ENCODE data around the gene STAT5A. TPM values are rescaled to one million over a fixed set of nuclear protein-coding genes. Genes with fewer than 3 reads are reported as not detected.

The STAT5A gene
- total RNA-seq, 1 experiment from 2014 or later, result 3.1 TPM

DNA sequence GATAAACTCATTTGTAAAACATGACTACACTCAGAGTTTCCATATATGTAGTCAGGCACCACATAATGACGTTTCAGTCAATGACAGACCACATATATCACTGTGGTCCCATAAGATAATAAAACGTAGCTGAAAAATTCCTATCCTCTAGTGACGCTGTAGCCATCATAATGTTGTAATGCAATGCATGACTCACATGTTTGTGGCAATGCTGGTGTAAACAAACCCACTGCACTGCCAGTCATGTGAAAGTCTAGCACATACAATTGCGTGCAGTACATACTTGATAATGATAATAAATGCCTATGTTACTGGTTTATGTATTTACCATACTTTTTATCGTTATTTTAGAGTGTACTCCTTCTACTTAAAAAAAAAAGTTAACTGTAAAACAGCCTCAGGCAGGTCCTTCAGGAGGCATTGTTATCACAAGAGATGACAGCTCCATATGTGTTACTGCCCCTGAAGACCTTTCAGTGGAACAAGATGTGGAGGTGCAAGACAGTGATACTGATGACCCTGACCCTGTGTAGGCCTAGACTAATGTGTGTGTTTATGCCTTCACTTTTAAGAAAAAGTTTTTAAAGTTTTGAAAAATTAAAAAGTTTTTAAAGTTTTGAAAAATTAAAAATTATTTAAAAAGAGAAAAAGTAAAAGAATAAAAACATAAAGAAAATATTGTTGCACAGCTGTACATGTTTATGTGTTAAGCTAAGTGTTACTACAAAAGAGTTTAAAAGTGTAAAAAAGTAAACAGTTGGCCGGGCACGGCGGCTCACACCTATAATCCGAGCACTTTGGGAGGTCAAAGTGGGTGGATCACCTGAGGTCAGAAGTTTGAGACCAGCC, 21.2 kb upstream of the STAT5A start:
- intact Hi-C loops (cut with micrococcal nuclease; ENCODE audit: unreplicated experiment), result no loop called here
- CTCF ChIA-PET, result interaction anchor here (0.6 kb wide), 1 partner anchor 396 kb away, joined by 6 read pairs; no protein-coding TSS in a partner anchor
- Mint-ChIP-seq H3K4me1 (ENCODE audit: low read depth, unreplicated experiment) (no peaks in the 10 kb centered on the region), H3K27ac (ENCODE audit: unreplicated experiment) (no peak overlapping the region), H3K4me3 (ENCODE audit: low read depth, unreplicated experiment) (no peak overlapping the region), H3K9me3 (ENCODE audit: low read depth, unreplicated experiment) (no peaks in the 10 kb centered on the region), H3K27me3 (ENCODE audit: unreplicated experiment) (no peaks in the 10 kb centered on the region), H3K36me3 (ENCODE audit: insufficient read depth, unreplicated experiment) (no peaks in the 10 kb centered on the region)
- no TSS peak for BruUV-seq (replicated peaks)
- no peak for DNase-seq
- TF ChIP-seq, protein P1, sequence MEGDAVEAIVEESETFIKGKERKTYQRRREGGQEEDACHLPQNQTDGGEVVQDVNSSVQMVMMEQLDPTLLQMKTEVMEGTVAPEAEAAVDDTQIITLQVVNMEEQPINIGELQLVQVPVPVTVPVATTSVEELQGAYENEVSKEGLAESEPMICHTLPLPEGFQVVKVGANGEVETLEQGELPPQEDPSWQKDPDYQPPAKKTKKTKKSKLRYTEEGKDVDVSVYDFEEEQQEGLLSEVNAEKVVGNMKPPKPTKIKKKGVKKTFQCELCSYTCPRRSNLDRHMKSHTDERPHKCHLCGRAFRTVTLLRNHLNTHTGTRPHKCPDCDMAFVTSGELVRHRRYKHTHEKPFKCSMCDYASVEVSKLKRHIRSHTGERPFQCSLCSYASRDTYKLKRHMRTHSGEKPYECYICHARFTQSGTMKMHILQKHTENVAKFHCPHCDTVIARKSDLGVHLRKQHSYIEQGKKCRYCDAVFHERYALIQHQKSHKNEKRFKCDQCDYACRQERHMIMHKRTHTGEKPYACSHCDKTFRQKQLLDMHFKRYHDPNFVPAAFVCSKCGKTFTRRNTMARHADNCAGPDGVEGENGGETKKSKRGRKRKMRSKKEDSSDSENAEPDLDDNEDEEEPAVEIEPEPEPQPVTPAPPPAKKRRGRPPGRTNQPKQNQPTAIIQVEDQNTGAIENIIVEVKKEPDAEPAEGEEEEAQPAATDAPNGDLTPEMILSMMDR (IDR thresholded peaks at IDR 0.05; ENCODE audit: unreplicated experiment), result no peak

- no peaks in the 10 kb centered on the region for H3K36me3 Mint-ChIP-seq (ENCODE audit: insufficient read depth, unreplicated experiment)
- no peaks in the 10 kb centered on the region for H3K4me1 Mint-ChIP-seq (ENCODE audit: low read depth, unreplicated experiment)
- DNase-seq, result no peak
- H3K9me3 Mint-ChIP-seq (ENCODE audit: low read depth, unreplicated experiment), result no peaks in the 10 kb centered on the region
- no peak overlapping the region for H3K27ac Mint-ChIP-seq (ENCODE audit: unreplicated experiment)
- TF ChIP-seq, protein P1 (IDR thresholded peaks at IDR 0.05; ENCODE audit: unreplicated experiment), result no peak
- intact Hi-C loops (cut with micrococcal nuclease; ENCODE audit: unreplicated experiment), result no loop called here
- no peak overlapping the region for H3K4me3 Mint-ChIP-seq (ENCODE audit: low read depth, unreplicated experiment)
- CTCF ChIA-PET, result interaction anchor here (1.1 kb wide), 1 partner anchor 9 kb away, joined by 3 read pairs; no protein-coding TSS in a partner anchor
- H3K27me3 Mint-ChIP-seq (ENCODE audit: unreplicated experiment), result no peaks in the 10 kb centered on the region
- no TSS peak for BruUV-seq (replicated peaks)
Observed at GRCh38 chr17:42268236-42268635, 20.1 kb upstream of the STAT5A start.

- H3K9me3 Mint-ChIP-seq (ENCODE audit: low read depth, unreplicated experiment), result no peaks in the 10 kb centered on the region
- no peaks in the 10 kb centered on the region for H3K27me3 Mint-ChIP-seq (ENCODE audit: unreplicated experiment)
- H3K27ac Mint-ChIP-seq (ENCODE audit: unreplicated experiment), result no peak overlapping the region
- no peak overlapping the region for H3K4me3 Mint-ChIP-seq (ENCODE audit: low read depth, unreplicated experiment)
- CTCF ChIA-PET, result interaction anchor here (0.7 kb wide), 1 partner anchor 69 kb away, joined by 3 read pairs; no protein-coding TSS in a partner anchor
- H3K36me3 Mint-ChIP-seq (ENCODE audit: insufficient read depth, unreplicated experiment), result peaks cover 2% of the 10 kb centered on the region
- peaks cover 19% of the 10 kb centered on the region for H3K4me1 Mint-ChIP-seq (ENCODE audit: low read depth, unreplicated experiment)
- no peak for DNase-seq
- TF ChIP-seq, protein P1 (IDR thresholded peaks at IDR 0.05; ENCODE audit: unreplicated experiment), result no peak
- BruUV-seq (replicated peaks), result no TSS peak
- intact Hi-C loops (cut with micrococcal nuclease; ENCODE audit: unreplicated experiment), result loop anchor here (10.0 kb wide), 1 partner anchor 135 kb away; no protein-coding TSS in a partner anchor
Observed at GRCh38 chr17:42270170-42270535, 18.1 kb upstream of the STAT5A start.

DNA sequence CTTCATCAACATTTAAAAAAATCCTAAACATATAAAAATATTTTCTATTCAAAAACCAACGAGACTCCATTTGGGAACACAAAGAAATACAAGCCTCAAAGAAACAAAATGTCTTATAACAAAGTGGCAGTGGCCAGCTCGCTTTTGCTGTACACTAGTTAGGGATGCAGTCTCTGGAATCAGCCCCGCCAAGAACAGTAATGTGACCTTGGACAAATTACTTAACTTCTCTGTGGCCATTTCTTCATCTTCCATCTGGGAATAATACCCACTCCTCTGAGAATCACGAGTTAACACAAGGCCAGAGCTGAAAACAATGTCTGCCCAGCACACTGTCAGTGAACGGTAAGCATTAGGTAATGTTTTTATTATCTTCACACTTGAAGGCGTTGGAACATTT, 17.7 kb upstream of the STAT5A start:
- no peak for DNase-seq
- intact Hi-C loops (cut with micrococcal nuclease; ENCODE audit: unreplicated experiment), result loop anchor here (10.0 kb wide), 1 partner anchor 136 kb away; no protein-coding TSS in a partner anchor
- Mint-ChIP-seq H3K9me3 (ENCODE audit: low read depth, unreplicated experiment) (no peaks in the 10 kb centered on the region), H3K27me3 (ENCODE audit: unreplicated experiment) (no peaks in the 10 kb centered on the region), H3K36me3 (ENCODE audit: insufficient read depth, unreplicated experiment) (peaks cover 6% of the 10 kb centered on the region), H3K4me1 (ENCODE audit: low read depth, unreplicated experiment) (peaks cover 23% of the 10 kb centered on the region), H3K4me3 (ENCODE audit: low read depth, unreplicated experiment) (no peak overlapping the region), H3K27ac (ENCODE audit: unreplicated experiment) (no peak overlapping the region)
- CTCF ChIA-PET, result interaction anchor here (0.7 kb wide), 1 partner anchor 69 kb away, joined by 3 read pairs; no protein-coding TSS in a partner anchor
- TF ChIP-seq, protein P1 (IDR thresholded peaks at IDR 0.05; ENCODE audit: unreplicated experiment), result no peak
- BruUV-seq (replicated peaks), result no TSS peak
